Psoas muscle (tissue), 8 donors: ENCODE measurements around the gene KCNAB2. TPM values are rescaled to one million over a fixed set of nuclear protein-coding genes. Genes with fewer than 3 reads are reported as not detected.

Experiments used
- ATAC-seq, 4 donors: fragments of 200-7000 bp; cut with Tn5 transposase; one replicate each; pipeline ENCODE4 v1.9.1; 2020; ENCODE audit warnings: moderate library complexity in 3 of 4, mild to moderate bottlenecking in 2 of 4
- DNase-seq, 2 donors: peaks; one replicate each; pipeline ENCODE4 v3.0.0-alpha.2; 2020
- H3K27ac ChIP-seq: fragments of 200-600 bp; one replicate; pipeline ENCODE4 v1.8.0; 2022
- H3K27me3 ChIP-seq, 3 donors: fragments of 200-600 bp in 1 of 3; one replicate each; pipeline versions ENCODE4 v1.6.1 to v1.8.0; 2013 to 2022; ENCODE audit warnings: low read length in 2 of 3, mild to moderate bottlenecking in 2 of 3, moderate library complexity in 1 of 3; ENCODE audit not compliant: insufficient read depth in 3 of 3
- H3K36me3 ChIP-seq, 2 donors: fragments of 200-600 bp in 1 of 2; one replicate each; pipeline versions ENCODE4 v1.6.1 to v1.8.0; 2013 to 2022; ENCODE audit warnings: low read depth in 1 of 2, mild to moderate bottlenecking in 1 of 2, moderate library complexity in 1 of 2; ENCODE audit not compliant: insufficient read depth in 1 of 2
- H3K4me1 ChIP-seq: fragments of 200-600 bp; one replicate; pipeline ENCODE4 v1.8.0; 2022
- H3K4me3 ChIP-seq: fragments of 200-600 bp; one replicate; pipeline ENCODE4 v1.8.0; 2022; ENCODE audit warnings: mild to moderate bottlenecking
- H3K9me3 ChIP-seq: fragments of 200-600 bp; one replicate; pipeline ENCODE4 v1.8.0; 2022
- WGBS, 3 donors: extraction: QIAGEN DNeasy Blood & Tissue Kit; methylation state at CpG; one replicate each; pipeline versions ENCODE4 v1.1.6 to v1.1.7; 2013; 5-methylcytosine and 5-hydroxymethylcytosine counted together
- intact Hi-C, 2 donors: fragments of 100-400 bp; cut with DNase I; formaldehyde crosslinking; loops; one replicate each; pipeline versions ENCODE4 v1.11.0 to v1.14.2; 2022
- polyA plus RNA-seq, 3 donors: library from polyadenylated mRNA; stranded (reverse); fragments of 200-250 nt; gene quantifications; one replicate each; pipeline ENCODE4 v1.2.3, GENCODE V29; 2013
- total RNA-seq, 4 donors: library from RNA; stranded (reverse); fragmentation: NEBNext Ultra II Directional in 2 of 4; extraction: Animal tissue kit (Norgen Biotek cat#: 25700) in 2 of 4; gene quantifications; one replicate each; pipeline versions ENCODE4 v1.2.1 to v1.2.4, GENCODE V29; 2021 to 2023
- TF ChIP-seq, protein P1 (sequence below): fragments of 200-600 bp; IDR thresholded peaks from one replicate; pipeline ENCODE4 v1.8.0; 2022; ENCODE audit warnings: antibody characterized with exemption
- donor health status: healthy with polysubstance abuse.
- donor health status: DM: no; HTN: no; CAD: no; lungs with moderate emphysema.
- donor health status: Bipolar disorder and iron deficiency.
- donor health status: healthy.
- donor health status: DM: yes; HTN: yes; CAD: no.
- donor health status: DM: no; HTN: no; CAD: no.
- donor health status: DM: no; HTN: no; CAD: no.
- donor health status: DM: yes; HTN: yes; CAD: no.

Gene KCNAB2
- total and polyA plus RNA-seq, 7 donors = 0.86 to 8.8 (median 2.1) TPM

DNA sequence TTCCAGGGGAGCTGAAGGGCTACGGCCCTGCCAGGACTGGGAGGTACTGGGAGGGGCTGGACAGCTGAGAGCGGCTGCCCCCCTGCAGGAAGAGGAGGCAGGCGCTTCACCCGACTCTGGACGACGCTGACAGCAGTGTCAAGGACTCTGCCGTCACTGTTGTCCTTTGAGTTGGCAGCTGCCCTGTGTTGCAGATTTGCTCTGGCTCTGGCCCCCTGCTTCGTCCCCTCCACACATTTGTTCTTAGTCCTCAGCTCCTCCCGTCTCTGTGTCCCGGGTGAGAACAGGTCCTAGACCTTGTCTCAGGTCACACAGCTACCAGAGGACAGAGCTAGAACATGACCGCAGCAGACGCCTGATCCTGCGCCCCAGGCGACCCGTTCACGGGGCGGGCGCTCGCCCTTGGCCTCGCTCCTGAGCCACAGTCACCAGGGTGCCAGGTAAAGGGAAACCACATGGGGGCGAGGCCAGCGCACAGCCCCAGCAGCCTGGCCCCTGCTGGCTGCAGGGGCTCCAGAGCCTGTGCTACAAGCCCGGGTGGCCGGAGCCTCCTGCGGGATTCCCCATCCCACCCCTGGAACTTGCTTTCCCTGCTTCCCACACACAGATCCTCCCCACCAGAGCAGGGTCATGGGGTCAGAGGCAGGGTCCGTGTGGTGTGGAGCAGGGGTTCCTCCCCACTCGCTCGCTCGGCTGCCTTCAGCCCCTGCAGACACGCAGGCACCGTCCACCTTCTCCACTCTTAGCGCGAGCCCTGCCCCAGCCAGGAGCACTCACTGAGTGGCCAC is 42.8 kb upstream of the KCNAB2 start:
- no peak overlapping the region for H3K27ac ChIP-seq
- H3K4me1 ChIP-seq = no peaks in the 10 kb centered on the region
- TF ChIP-seq, protein P1, sequence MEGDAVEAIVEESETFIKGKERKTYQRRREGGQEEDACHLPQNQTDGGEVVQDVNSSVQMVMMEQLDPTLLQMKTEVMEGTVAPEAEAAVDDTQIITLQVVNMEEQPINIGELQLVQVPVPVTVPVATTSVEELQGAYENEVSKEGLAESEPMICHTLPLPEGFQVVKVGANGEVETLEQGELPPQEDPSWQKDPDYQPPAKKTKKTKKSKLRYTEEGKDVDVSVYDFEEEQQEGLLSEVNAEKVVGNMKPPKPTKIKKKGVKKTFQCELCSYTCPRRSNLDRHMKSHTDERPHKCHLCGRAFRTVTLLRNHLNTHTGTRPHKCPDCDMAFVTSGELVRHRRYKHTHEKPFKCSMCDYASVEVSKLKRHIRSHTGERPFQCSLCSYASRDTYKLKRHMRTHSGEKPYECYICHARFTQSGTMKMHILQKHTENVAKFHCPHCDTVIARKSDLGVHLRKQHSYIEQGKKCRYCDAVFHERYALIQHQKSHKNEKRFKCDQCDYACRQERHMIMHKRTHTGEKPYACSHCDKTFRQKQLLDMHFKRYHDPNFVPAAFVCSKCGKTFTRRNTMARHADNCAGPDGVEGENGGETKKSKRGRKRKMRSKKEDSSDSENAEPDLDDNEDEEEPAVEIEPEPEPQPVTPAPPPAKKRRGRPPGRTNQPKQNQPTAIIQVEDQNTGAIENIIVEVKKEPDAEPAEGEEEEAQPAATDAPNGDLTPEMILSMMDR = no peak
- ATAC-seq (peak; percentile 36 to 70 (median 66)), DNase-seq (peak in 1 of 2 donors; percentile 46)
- H3K9me3 ChIP-seq = no peaks in the 10 kb centered on the region
- no peak overlapping the region for H3K4me3 ChIP-seq
- peaks cover 0 to 9% (median 3%) of the 10 kb centered on the region in 3 donors for H3K27me3 ChIP-seq
- H3K36me3 ChIP-seq = no peaks in the 10 kb centered on the region
- intact Hi-C loops = no loop called here
- 40 to 49% (median 41%) methylated on average over 31 to 33 of the region's 33 CpGs for WGBS, 3 donors

DNA sequence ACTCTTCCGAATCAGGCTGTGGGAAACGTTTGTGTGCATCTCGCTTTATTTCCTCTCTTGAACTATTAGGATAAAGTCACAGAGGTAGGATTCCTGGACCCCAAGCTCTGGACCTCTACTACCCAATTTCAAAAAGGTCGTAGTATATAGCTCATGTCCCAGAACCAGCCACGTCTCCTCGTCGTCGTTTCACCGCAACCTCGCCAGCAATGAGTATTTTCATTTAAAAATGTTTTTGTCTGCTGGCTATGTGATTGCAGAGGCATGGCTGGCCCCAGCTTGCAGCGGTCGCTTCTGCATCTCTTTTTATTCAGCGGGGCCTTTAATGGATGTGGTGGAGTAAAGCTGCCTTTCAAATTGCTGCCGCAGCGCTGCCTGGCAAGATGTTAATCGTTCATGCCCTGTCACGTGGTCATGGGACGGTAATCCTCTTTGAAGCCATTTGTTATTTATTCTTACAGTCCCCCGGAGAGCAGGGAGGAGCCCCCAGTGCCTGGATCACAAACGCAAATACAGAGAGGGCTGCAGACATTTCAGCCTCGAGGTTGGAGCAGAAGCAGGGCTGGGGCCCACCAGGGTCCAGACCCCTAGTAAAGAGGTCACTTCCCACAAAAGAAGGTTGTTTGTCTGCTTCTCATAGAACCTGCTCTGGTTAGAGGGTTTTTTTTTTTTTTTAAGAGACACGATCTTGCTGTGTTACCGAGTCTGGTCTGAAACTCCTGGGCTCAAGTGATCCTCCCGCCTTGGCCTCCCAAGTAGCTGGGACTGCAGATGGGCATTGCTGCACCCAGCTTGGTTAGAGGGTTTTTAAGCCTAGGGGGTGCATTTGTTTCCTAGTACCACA is 41.9 kb upstream of the KCNAB2 start:
- Histone ChIP-seq H3K9me3 (no peaks in the 10 kb centered on the region), H3K27me3 (peaks cover 0 to 9% (median 3%) of the 10 kb centered on the region in 3 donors), H3K4me1 (no peaks in the 10 kb centered on the region), H3K4me3 (no peak overlapping the region), H3K36me3 (no peaks in the 10 kb centered on the region), H3K27ac (no peak overlapping the region)
- TF ChIP-seq, protein P1 = no peak
- peak in 1 of 2 donors; percentile 13 for DNase-seq
- intact Hi-C loops = no loop called here
- ATAC-seq = no peak
- 64 to 67% (median 65%) methylated on average over 24 of the region's 24 CpGs for WGBS, 3 donors

DNA sequence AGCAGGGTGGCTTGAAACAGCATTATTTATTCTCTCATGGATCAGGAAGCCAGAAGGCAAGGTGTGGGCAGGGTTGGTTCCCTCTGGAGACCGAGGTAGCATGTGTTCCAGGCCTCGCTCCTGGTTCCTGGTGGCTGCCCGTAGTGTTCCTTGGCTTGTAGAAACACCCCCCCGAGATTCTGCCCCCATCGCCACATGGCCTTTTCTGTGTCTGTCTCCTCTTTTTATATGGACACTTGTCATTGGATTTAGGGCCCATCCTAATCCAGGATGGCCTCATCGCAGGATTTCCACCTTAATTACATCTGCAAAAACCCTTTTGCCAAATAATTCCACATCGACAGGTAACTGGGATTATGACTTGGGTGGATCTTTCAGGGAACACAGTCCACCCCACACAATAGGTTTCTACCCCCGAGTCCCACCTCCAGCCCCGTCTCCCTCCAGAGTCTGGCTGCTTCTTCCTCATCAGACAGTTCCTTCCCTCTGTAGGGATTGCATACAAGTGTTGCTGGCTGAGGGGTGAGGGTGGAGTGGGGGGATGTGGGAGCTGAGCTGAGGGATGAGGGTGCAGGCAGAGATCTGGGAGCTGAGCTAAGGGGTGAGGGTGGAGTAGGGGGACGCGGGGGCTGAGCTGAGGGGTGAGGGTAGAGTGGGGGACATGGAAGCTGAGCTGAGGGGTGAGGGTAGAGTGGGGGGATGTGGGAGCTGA is 41.1 kb upstream of the KCNAB2 start:
- no peaks in the 10 kb centered on the region for H3K36me3 ChIP-seq
- H3K4me1 ChIP-seq = no peaks in the 10 kb centered on the region
- DNase-seq (peak in 1 of 2 donors; percentile 6), ATAC-seq (no peak)
- H3K27me3 ChIP-seq = peaks cover 0 to 9% (median 3%) of the 10 kb centered on the region in 3 donors
- H3K9me3 ChIP-seq = no peaks in the 10 kb centered on the region
- WGBS, 3 donors = 91 to 94% (median 94%) methylated on average over 10 to 11 of the region's 11 CpGs
- intact Hi-C loops = no loop called here
- H3K4me3 ChIP-seq = no peak overlapping the region
- TF ChIP-seq, protein P1 = no peak
- no peak overlapping the region for H3K27ac ChIP-seq

DNA sequence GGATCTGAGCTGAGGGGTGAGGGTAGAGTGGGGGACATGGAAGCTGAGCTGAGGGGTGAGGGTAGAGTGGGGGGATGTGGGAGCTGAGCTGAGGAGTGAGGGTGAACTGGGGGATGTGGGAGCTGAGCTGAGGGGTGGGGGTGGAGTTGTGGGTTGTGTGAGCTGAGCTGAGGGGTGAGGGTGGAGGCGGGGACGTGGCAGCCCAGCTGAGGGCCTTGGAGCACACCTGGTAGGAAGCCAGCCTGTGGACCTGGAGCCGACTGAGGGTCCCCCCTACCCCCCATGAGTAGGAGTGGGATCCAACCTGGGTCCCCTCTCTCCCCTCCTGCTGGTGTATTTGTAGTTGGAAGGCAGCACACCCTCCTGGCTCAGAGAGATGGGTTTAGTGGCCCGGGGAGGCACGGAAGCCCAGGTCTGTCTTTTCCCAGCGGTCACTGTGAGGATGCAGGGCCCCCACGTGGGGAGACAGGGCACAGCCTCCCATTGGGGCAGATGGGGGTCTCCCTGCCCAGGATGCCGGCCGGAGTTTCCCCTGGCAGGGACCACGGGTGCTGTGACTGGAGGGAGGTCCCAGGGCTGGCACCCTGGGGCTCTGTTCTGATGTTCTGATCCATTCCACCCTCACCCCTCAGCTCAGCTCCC is 40.3 kb upstream of the KCNAB2 start:
- intact Hi-C loops = no loop called here
- no peaks in the 10 kb centered on the region for H3K4me1 ChIP-seq
- ATAC-seq (no peak), DNase-seq (peak in 1 of 2 donors; percentile 34)
- TF ChIP-seq, protein P1 = no peak
- H3K27ac ChIP-seq = no peak overlapping the region
- 66 to 80% (median 75%) methylated on average over 8 to 10 of the region's 10 CpGs for WGBS, 3 donors
- no peak overlapping the region for H3K4me3 ChIP-seq
- H3K9me3 ChIP-seq = no peaks in the 10 kb centered on the region
- peaks cover 0 to 9% (median 3%) of the 10 kb centered on the region in 3 donors for H3K27me3 ChIP-seq
- no peaks in the 10 kb centered on the region for H3K36me3 ChIP-seq
